ENCODE data around the gene MTURN.

Gene MTURN

DNA sequence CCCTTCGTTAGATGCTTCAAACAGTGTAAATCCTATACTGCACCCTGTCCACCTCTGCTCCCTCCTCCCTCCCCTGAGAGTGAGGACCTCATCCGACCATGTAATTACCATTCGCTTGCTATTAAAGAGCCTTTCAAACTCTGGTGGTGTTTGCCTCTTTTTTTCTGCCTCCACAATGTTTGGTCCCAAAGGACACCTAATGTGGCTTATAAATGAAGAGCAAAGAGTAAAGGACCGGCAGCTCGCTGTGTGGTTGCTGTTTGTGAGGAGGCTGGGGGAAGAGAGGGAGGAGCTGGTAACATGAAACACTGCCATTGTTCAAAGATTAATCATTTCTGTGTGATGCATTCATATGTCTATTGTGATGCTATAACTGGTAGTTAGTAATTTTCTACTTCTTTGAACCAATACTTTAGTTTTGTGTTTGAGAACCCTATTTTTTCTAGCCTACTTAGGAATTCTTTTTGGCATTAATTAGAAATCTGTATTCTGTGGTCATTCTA, 27.9 kb downstream of the MTURN start:
- no peak for DNase-seq

- DNase-seq: no peak
These were observed 28.6 kb downstream of the MTURN start for GRCh38 chr7:30163231-30163894.

DNA sequence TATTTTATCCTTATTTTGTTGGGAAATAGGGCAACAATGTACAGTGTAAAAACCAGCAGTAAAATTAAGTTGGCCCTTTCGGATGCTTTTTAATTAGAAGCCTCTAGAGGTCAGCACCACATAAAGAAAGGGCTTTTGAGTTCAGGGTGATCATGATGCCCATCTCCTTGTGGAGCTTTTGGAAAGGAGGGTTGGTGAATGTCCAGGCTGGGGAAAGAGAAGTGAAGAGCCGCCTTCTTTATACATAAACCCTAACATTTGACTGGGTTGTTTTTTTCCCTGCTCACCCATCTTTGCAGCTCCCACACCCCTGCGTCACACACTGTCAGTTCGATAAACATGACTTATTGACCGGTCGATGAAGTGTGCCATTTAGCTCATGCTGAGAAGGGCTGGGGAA, 29.8 kb downstream of the MTURN start:
- DNase-seq: no peak

GRCh38 chr7:30165590-30165989, 30.8 kb downstream of the MTURN start:
- DNase-seq: no peak

DNA sequence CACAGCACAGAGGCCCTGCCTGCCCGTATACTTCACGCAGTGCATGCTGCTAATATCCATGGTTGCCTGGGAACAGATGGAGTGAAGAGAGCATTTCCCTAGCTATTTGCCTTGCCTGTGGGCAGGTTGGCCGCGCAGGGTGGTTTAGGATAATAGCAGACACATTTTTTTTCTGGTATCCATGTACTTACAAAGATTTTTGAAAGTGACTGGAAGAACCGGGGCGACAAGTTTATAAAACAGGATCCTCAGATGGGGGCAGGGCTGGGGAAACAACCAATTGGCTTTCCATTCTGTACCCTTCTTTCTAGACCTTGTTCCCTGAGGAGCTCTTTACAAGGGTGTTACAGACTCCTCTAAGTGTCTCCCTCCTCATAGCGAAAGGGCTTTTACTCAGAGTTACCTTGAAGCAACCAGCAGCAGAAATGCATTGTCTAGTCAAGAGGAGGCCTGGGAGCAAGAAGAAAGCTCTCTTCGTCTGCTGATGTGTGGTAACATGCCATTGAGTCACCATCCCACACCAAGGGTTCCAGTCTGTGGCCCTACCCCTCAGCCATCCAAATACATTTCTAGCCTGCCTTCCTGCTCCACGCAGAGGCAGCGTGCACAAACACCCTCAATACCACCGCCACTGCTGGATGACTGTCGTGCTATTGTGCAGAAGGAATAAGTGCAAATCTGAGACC, 31.5 kb downstream of the MTURN start:
- peak; percentile 88 for DNase-seq

DNA sequence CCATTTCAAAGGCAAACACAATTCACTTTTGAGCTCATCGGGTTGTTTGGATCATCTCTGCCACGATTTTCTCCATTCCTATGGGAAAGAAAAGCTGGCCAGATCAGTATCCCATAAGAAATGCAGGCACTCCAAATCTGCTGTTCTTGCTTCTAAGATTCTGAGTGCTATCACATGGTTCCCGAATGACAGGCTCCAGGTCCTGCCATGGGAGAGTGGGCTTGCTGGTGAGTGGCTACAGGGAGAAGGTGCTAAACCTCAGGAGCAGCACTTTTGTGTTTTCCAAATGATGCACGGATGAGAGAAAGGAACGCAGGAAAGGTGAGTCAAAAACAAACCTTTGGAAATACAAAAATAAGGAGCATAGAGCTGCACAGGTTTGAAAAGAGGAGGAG, 32.1 kb downstream of the MTURN start:
- DNase-seq: no peak

GRCh38 chr7:30167901-30168300, 33.1 kb downstream of the MTURN start:
- DNase-seq: no peak

DNA sequence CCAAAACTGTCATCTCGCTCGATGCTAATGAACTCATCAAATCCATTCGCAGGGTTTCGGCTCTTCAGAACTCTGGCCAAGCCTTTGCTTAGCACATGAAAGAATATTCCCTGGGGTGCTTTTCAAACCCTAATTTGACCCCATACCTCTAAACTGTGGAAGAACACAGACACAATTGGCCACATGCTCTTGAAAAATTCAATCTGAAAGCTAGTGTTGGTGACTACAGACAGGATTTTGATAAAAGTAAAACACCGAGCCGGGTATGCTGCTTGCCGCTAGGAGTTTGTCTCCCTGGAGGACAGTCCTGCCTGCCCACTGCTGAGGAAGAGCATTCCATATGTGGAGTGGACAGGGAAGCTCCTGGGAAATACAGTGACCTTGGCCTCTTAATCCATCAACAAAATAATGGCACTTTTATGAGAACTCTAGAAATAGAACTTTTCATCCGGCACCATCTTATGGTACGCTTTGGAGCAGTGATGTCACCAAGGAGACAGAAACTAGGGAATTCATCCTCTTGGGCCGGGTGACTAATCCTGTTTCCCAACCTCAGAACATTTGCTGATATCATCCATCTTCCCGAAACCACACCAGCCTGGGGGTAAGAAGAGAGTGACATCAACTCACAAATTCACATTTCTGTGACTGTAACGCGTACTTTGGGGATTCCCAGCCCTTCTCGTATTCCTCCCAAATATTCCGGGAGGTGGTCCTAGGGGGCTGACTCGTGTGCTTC, 34.2 kb downstream of the MTURN start:
- DNase-seq: no peak

DNA sequence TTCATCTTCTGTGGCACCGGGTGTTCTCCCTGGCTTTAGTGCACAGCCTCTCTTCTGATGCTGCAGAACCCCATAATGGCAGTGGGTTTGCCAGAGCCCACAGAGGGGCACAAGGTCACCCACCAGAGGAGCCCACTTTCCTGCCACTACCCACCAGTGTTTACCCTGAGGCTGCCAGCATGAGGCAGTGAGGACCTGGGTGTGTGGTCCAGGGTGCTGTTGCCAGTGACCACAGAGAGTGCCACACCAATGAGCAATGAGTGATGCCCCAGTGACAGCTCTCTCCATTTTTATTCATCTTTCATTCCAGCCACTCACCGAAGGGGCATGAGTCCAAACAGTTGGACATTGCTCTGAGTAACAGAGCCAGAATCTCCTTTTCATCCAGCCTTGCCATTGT, 34.8 kb downstream of the MTURN start:
- no peak for DNase-seq

- no peak for DNase-seq
These were observed 35.9 kb downstream of the MTURN start for GRCh38 chr7:30170476-30171205.

DNA sequence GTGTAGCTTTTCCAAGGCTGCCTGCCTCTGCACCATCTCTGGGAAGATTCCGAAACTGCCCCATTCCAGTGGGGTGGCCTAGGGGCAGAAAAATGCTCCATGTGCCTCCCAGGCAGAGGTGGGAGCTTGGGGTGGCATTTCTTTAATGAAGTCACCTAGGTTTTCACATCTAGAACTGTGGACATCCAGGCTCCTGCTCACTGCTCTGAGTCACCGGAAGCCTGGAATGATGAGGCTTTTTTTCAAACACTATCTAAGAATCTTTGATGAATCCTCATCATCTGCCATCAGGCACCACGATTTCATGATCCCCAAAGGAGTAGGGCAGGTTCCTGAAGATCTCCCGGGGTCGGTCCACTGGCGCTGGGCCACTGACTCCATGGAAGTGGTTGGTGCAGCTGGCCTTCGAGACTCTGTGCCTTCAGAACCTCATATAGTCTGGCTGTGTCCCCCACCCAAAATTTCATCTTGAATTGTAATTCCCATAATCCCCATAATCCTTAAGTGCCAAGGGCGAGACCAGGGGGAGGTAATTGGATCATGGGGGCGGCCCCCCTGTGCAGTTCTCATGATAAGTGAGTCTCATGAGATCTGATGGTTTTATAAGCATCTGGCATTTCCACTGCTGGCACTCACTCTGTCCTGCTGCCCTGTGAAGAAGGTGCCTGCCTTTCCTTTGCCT, 37.1 kb downstream of the MTURN start:
- no peak for DNase-seq

DNA sequence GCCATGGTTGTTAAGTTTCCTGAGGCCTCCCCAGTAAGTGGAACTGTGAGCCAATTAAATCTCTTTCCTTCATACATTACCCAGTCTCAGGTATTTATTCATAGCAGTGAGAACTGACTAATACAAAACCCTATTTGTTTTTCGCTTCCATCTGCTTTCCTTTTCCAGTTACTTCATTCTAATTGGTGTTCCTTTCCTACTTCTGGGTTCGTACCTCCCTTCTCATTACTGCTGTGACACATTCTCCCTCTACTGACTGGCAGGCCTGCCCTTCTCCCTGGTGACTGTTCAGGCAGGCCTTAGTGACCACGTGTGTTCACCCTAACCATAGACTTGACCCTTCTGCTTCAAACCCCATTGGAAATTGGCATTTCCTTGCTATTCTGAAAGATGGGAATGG, 37.7 kb downstream of the MTURN start:
- no peak for DNase-seq

- DNase-seq: no peak
These were observed 38.5 kb downstream of the MTURN start for GRCh38 chr7:30173058-30173897.

DNA sequence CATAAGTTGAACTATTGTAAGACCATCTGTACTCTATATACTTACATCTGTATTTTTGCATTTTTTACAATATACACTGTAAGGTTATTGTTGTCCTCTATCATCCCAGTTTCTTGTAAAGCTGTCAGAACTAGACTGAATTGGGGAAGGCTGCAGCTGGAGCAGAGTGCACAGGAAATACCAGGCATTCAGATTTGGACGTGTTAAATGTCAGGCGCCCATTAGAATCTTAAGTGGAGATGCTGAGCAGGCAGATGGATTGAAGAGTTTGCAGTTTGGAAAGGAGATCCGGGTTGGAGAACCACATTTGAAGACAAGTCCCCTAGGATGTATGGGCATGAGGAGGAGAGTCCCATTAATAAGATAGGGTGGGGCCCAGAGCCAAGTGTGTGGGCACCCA, 40.4 kb downstream of the MTURN start:
- no peak for DNase-seq

DNA sequence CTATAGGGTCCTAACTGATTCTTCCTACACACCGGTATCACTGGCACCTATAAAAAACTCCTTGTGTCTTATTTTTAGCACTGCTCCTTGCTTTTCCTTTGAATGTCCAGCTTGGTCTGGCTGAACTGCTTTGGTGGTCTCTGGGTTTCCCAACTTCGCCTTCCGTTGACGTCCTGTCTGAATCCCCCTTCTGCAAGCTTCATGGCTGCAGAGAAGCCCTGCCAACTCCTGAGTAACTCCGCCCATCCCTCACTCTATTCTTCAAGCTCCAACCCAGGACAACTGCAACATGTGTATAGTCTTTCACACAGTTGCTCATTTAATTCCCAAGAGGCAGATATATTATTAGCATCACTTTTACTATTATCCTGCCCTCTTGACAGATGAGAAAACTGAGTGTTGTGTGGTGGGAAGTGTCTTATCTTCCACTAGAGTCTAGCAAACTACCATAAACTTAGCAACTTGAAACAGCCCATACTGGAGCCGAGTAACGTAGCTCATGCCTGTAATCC, 40.9 kb downstream of the MTURN start:
- no peak for DNase-seq

DNA sequence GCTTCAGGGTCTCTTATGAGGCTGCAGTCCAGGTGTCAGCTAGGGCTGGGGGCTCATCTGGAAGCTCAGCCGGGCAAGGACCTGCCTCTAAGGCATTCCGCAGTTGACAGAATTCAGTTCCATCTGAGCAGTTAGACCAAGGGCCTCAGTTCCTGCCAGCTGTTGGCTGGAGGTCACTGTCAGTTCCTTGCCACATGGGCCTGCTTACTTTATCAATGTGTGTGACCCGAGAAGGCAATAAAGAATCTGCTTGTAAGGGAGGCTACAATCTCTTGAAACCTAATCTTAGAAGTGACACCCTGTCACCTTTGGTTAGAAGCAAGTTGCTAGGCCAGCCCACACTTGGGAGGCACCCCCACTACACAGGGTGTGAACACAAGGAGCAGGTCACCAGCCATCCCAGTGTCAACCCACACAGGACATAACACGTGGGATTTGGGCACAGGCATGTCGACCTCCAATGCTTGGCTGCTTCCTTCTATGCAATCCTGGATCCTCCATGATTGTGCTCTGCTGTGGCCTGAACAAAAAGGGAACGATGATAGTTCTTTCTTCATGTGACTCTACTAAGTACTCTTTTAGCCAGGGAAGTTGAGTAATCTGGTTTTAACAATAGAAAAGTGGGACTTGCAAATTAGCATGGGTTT, 41.8 kb downstream of the MTURN start:
- DNase-seq: no peak

DNA sequence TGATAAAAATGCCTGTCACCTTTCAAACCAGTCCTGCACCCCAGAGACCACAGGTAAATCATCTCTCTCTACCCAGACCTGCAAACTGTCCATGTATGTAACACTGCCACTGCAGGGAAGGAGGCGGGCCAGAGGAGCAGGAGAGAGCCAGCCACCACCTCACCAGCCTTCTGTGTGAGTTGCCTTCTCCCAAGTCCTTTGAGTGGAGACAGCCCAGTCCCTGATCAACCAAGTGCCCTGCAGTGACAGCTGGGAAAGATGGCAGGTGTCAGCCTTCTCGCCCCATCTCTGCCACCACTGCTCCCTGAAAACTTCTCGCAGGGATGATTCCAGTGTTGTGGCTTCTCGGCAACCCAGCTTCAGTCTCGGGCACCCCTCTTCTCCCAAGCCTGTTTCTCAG, 42.4 kb downstream of the MTURN start:
- no peak for DNase-seq

- no peak for DNase-seq
These were observed 43.2 kb downstream of the MTURN start for GRCh38 chr7:30177965-30178364.

DNA sequence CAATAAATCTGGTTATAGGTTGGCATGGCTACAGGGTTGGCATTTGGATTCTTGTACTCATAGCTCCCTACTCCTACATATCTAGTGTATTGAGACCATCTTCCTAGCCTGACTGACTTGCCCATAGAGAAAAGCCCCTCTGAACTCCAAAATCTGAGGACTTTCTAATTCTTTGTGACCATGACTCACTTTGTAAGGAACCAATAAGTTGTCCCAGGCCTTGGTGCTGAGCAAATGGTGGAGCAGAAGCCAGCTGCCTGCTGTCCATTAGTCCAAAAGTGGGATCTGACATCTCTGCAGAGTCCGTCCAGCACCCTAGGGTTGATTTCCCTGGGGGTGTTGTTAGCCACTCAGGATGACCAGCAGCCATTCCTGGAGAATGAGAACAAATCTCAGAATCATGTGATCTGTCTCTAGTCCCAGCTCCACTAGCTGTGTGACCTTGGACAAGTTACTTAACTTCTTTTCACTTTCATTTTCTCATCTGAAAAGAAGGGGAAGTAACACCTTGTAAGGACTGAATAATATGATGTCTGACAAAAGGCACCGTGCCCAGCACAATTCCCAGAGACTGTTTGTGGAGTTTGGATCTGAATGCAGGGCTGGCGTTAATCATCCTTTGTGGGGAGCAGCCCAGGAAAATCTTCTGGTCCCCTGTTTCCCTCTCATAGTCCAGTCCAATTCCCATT, 44.1 kb downstream of the MTURN start:
- no peak for DNase-seq

GRCh38 chr7:30180718-30181117, 45.9 kb downstream of the MTURN start:
- no peak for DNase-seq

All from NCI-H1048 (cell line).